HG02938 (cell line): ENCODE measurements around the gene ATP6V0A4.
"Not testable (repeated sequence)": the region's sequence is repeated elsewhere in the genome, so short reads cannot be mapped to it uniquely, and the experiment has no call there.

Experiments
- ATAC-seq: cut with Tn5 transposase; IDR thresholded peaks from one replicate; pipeline ENCODE4 v1.9.1; 2021; ENCODE audit warnings: mild to moderate bottlenecking, moderate library complexity; ENCODE audit not compliant: unreplicated experiment

The ATP6V0A4 gene

DNA sequence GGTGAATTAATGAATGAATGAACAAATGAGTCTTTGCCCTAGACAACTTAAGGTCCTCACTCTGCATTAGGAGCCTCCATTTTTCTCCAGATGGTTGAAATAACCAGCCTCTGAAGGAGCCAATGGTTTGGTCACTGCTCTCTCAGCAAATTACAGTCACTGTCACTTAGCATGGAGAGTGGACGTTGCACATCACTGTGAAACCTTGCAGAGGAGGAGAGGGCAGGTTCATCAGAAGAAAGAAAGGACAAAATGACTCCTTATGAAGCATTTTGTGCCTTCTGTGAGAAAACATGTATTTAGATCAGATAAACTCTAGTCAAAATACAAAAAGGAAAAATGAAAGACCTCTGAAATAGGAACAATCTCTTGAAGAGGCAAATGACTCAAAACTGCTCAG, 6.6 kb upstream of the ATP6V0A4 start:
- ATAC-seq: no peak

DNA sequence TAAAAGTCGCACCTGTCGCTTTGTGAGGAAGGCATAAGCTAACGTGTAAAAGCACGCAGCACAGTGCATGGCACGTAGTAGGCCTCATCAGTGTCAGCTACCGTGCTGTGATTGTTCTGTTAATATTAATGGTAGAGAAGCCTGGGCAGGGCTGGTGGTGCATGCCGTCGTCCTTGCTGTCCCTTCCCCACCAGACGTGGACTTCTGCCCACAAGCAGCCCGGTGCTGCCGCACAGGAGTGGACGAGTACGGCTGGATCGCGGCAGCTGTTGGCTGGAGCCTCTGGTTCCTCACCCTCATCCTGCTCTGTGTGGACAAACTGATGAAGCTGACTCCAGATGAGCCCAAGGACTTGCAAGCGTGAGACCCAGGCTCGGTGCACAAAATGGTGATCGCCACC, 4.7 kb upstream of the ATP6V0A4 start:
- no peak for ATAC-seq

DNA sequence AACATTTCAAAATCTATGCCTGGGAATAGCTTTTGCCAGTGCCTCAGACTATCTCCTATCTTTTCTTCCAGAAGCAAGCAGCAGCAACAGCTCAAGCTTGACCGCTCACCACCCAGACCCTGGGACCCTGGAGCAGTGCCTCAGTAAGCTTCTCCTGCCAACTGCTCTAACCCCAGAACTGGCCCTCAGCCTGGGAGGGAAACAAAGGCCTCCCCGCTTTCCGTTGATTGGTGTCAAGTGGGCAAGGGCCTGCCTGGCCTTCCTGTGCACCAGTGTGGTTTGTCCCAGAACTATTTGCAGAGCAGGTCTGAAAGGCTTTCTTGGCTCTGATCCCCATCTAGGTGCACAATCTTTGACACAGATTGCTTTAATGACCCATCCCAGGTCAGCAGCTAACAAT, 3.3 kb upstream of the ATP6V0A4 start:
- no peak for ATAC-seq

DNA sequence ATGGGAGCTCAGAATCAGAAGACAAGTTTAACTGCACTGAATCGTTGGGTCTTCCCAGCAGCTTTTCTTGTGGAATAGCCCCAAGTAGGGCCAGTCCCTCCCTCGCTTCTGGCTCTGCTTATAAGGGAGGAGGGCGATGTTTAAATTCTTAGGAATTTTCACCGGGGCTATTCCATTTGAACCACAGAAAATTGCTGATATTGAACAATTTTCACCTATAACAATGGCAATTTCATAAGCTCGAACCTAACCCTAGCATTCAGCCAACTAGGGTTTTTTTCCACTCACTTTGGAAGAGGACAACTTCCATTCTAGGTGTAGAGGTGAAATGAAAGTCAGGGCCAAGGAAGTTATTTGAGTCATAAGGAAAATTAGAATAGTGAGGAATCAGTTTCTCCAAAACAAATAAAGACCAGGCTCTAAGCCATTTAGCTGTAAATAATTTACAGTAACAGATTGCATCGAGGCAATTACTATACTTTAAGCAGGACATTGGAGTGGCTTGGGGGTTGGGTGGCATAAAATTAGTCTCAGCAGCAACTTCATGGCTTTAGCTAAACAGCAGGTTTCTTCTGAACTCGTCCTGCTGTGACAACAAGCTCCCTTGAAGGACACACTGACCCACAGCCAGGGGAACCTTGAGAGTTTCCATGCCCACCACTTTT, 1.5 kb upstream of the ATP6V0A4 start:
- no peak for ATAC-seq

DNA sequence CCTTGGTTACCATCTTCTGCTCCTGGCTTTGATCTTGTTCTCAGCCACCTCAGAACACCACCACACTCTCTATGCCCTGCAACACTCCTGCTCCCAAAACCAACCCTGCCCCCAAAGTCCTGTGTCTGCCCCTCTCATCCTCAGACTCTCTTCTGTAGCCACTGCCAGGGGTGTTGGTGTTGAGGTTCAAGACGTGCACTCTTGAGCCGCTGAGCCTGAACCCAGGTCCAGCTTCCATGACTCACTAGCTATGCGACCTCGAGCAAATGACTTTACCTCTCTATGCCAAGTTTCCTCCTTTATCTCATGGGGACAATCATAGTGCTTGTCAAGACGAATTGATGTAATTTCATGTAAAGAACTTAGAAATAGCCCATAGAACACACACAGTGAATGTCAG, 840 bp upstream of the ATP6V0A4 start:
- ATAC-seq: no peak

DNA sequence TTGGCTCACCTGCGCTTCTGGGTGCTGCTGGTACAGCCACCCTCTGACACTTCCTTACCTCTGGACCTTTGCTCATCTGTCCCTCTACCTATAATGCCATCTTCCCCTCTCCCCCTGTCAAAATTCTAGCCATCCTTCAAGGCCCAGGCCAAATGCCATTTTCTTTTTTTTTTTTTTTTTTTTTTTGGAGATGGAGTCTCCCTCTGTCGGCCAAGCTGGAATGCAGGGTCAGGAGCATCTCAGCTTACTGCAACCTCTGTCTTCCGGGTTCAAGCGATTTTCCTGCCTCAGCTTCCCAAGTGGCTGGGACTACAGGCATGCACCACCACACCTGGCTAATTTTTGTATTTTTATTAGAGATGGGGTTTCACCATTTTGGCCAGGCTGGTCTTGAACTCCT, 950 bp downstream of the ATP6V0A4 start:
- ATAC-seq: not testable (repeated sequence)

DNA sequence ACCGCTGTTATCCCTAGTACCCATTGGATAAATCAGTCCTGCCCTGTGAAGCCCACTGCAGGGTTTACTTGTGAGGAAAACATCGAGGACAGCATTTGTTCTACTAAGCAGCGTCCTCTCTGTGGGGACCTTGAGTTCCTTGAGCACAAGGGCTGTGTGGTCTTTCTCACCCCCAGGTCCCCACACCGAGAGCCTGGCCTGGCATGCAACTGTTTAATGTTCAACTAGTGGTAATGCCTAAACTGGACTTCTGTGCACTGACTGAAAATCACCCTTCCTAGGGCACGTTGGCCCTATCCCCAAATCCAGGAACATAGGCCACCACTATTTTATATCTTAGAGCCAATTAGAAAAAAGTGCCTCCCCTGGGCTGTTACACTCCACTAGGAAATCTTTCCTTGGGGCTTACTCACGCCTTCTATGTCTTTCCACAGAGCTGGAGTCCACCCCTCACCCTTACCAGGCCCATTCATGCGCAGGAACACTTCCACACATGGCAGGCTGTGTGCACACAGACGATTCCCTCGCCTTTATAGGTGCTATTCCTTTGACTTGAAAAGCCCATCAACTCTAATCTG, 1.9 kb downstream of the ATP6V0A4 start:
- no peak for ATAC-seq

DNA sequence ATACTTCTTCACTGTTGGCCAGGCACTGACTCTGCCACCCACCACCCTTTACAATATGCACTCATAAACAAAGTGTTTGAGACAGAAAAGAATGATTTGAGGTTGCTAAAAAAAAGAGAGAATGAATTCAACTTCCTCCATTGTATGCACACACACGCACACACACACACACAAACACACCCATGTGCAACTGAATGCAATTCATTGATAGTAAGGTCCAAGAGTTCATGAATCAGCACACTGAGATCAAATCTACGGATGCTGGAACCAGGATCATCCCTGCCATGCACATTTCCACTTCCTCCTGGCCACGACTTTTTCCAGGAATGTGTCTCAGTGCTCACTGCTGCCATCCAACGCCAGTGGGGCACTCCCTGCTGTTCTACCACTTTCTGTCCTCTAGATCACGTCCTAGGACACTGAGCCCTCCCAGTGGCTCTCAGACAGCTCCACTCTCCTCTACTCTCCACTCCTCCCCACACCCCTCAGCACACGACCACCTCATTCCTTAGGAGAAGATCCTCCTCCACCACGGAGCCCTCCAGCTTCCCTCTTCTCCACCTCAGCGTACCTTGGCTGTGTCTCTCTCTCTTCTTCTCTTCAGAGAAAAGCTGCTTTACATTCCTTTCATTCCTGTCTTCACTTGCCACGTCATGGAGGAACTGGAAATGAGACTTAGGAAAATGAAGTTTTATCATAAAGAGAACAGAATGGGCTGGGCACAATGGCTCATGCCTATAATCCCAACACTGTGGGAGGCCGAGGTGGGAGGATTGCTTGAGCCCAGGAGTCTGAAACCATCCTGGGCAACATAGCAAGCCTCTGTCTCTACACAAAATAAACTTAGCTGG, 12.2 kb downstream of the ATP6V0A4 start:
- no peak for ATAC-seq

DNA sequence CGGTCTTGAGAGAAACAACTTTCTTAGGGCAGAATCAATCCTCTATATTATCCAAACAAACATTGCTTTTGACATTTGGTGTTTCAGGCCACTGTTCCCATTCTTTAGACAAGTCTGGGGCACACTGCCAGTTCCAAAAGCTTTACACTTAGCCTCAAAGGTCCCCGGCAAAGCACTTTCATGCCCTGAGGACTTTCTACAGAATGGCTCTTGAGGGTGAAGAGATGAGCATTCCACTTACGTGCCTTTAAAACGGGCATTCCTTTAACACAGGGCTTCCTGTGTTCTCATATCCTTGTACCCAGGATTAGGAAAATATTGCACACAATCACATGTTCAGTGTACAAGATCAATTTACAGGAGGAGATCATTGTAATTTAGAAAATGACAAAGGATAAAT, 13.3 kb downstream of the ATP6V0A4 start:
- no peak for ATAC-seq

DNA sequence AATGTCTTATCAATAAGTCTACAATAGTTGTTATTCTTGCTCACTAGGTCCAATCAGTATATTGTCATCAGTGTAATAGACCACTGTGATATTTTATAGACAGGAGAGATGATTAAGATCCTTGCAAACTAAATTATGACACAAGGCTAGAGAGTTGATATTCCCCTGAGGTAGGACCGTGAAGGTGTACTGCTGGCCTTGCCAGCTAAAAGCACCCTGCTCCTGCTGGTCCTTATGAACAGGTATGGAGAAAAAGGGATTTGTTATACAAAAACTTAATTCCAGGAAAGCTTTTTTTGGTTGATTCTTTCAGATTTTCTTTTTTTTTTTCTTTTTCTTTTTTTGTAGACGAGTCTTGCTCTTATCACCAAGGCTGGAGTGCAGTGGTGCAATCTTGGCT, 17.0 kb downstream of the ATP6V0A4 start:
- ATAC-seq: no peak

DNA sequence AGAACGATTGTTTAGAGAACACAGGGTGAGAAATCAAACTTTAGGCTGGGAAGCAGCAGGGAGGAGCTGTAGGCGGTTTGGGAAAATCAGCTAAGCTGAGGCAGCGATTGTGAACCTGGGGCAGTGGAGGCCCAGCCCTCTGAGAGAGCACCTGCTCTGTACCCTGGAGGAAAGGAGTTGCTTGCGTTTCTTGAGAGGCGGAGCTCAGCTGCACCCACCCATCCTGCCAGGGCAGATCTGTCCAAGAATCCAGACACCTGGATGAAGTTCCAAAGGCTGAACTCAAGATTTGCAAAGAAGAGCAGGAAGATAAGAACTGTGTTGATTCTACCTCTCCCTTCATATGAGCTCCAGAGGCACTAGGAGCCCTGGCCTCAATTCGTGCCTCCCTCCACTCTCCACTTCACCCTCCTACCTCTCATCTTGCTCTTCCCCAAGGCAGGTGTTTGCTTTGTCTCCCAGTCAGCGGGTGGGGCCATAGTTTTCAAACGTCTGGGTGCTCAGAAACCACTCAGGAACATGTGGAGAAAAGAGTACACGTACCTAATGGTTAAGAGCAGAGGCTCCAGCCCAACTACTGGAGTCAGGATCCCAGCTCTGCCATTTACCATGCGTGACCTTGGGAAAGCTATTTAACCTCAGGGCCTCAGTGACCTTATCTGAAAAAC, 21.7 kb downstream of the ATP6V0A4 start:
- no peak for ATAC-seq

DNA sequence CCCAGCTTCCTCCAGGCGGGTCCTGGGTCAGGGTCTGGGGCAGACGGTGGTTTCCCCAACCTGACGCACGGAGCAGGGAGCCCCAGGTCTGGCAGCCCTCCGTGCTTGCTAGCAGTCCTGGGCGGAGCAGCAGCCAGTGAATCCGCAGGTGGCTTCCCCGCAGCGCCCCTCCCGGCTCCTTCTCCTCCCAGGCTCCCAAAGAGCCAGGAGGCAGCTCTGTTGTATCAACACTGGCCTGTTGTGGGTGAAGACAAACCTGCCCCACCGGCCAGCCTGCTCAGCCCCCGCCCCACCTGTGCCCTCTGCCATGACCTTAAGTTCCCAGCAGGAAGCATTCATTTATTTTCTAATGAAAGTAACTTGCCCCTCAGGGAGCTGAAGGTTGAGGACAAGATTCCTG, 24.2 kb downstream of the ATP6V0A4 start:
- ATAC-seq: no peak

DNA sequence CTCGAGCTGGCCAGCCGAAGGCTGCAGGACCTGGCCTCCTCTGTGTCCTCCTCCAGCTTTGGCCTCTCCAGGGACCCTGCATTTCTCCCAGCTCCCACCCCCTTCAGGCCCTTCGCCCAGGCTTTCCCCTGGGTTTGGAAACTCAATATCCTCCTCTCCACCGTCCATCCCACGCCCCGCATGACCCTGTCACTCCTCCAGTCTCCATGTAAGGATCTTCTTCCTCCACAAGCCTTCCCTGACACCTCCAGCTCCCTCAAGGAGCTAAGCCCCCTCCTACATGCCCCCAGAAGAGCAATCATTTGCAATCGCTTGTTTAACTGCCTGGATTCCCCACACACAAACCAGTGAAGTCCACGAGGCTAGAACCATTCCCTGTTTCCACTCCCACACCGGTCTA, 24.8 kb downstream of the ATP6V0A4 start:
- ATAC-seq: no peak

DNA sequence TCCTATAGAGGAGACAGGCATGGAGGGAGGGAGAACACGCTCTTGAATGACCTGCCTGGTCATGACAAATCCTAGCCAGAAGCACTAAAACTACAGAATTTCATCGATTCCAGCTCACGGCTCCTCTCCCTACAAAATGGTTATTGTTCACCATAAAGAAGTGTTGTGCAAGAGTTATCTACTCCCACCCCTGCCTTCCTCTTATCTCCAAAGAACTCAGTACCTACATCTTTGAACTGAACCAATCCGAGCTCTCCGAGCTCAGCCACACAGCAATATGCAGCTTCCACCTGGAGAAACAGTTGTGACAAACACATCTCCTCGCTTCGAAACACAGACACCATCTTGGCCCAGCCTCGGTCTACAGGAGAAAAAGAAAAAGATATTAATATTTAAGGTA, 27.1 kb downstream of the ATP6V0A4 start:
- no peak for ATAC-seq

DNA sequence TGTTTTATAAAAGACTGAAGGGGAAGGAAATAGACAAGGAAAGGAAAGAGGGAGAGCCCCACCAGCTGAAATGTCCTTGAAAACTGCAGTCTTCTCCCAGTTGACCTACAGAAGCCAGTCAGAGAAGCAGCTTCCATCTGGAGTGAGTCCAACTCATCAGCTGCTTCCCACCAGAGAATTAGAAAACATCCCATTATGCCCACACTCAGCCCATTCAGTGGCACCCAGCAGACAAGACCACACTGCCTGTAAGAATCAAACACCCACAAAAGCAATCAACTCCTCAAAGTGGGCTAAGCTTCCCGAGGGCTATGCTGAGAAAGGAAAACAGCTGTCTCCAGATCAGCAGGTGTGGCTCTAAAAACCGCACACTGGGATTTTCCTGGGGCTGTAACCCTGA, 29.8 kb downstream of the ATP6V0A4 start:
- no peak for ATAC-seq

DNA sequence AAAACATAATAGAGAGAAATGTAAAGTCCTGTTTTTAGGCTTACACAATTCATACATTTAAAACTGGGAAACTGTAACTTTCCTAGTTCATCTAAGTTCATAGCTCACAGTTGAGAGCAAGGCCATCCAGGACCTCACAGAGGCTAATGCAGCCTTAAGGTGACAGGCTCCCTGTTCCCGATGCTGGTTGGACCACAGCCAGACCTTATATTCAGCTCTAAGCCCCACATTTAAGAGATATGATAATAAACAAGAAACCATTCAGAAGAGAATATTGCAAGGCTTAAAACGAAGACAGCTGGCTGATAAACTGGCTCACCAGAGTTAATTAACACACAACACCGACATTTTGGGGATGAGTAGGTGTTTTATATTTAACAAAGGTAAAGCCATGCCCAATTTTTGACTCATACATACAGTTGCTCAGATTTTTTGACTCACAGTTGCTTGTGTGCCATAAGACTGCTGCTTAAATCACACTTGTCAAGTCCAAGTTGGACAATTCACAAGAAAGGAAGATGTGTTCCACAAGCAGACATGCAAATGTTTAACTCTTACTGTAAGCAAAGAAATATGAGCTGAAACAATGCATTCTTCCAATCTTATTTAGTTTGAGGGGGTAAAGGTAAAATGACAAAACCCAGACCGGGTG, 41.3 kb downstream of the ATP6V0A4 start:
- ATAC-seq: no peak

DNA sequence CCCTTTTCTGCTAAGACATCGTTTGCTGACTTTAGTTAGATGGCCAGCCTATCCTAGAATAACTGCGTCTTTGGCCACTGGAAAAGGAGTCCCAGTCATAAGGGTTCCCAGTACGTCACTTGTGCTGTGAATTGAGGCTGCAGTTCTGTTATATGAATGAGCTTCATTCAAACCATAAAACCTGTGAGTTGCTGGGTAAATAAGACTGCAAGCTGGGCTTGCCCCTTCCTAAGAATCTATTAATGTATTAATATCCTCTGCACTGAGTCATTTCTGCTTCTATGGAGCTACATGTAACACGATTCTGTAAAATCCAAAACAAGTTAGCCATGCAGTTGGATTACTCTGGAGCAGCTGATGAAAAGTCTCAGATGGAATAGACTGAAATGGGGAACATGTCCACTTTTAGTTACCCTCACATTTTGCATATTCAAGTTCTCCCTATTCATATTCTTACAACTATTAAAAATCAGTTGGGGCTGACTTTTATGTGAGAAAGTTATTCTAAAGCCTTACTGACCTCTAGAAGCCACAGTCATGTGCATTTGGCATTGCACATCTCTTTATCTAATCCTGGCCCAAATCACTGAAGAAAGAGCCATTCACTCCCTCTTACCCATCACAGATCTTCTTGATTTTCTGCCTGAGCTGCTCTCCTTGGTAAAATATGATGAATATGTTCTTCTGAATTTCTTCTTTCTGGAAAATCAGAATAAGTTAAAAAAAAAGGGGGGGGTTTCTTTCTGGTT, 42.0 kb downstream of the ATP6V0A4 start:
- ATAC-seq: no peak

DNA sequence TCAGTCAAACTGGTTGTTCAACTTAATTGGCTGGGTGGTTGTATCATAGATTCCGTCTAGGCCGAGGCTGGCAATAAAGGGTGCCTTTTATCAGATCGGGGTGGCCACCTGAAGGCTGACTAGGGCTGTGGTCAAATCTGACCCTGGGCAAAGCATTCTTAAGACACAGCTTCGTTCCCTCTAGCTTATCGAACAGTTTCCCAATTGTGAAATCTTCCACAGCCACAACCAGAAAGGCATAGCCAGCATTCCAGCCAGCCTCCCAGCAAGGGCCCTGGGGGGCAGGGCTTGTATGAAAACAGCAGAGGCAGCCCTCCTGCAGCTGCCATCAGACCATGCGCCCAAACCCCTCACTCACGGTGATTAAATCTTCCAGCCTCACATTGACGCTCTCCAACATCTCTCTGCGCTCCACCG, 42.7 kb downstream of the ATP6V0A4 start:
- ATAC-seq: no peak

DNA sequence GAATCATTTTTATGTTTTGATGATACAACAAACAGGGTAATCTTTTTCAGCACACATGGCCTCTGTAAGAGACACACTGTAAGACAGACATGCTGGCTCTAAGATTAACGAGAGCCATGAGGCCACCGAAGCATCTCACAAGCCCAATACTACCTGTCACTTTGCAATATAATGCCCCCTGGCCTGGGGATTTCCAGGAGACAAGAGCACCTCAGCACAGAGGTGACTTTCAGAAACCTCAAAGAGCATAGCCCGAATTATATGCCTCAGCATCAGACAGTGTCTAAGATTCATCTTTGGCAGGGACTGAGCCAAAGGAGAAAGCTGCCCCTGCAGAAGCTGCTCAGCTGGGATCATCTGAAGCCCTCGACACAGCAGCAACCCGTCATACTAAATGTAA, 44.4 kb downstream of the ATP6V0A4 start:
- no peak for ATAC-seq

DNA sequence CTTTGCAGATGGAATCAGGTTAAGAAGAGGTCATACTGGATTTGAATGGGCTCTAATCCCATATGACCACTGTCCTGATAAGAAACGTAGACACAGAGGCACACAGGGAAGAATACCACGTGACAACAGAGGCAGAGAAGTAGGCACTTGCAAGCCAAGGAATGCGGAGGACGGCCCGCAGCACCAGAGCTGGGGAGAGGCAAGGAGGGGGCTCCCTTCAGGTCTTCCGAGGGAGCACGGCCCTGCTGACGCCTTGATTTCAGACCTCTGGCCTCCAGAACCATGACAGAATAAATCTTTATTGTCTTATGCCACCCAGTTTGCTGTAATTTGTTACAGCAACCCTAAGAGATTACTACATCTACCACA, 44.9 kb downstream of the ATP6V0A4 start:
- no peak for ATAC-seq
